HepG2 (cell line): ENCODE measurements around the gene KRTAP3-1. TPM values are rescaled to one million over a fixed set of nuclear protein-coding genes. Genes with fewer than 3 reads are reported as not detected.
A peak's percentile ranks its signal among the peaks of the same experiment; 100 is the strongest.

ENCODE experiments used
- ATAC-seq: fragments of 200-7000 bp; cut with Tn5 transposase; 3 replicates; pipeline ENCODE4 v1.9.1; 2020; ENCODE audit warnings: mild to moderate bottlenecking, moderate library complexity
- BruUV-seq: library from RNA; stranded (reverse); fragments of 400-500 nt; replicated peaks from 2 replicates; lab custom pipeline; 2021; lab: Mats Ljungman, UMichigan
- CTCF ChIA-PET: fragments of 300-600 bp; formaldehyde crosslinking; extraction: SDS; loops from one replicate; lab custom pipeline; 2021; ENCODE audit warnings: low total read pairs, inconsistent platforms, low intra/inter-chr PET ratio; lab: Yijun Ruan, JAX
- POLR2A ChIA-PET: fragments of 350-600 bp; sonication (Branson Sonifier 250); formaldehyde crosslinking; loops from one replicate; lab custom pipeline; 2020; ENCODE audit warnings: antibody characterized with exemption, inconsistent platforms; lab: Yijun Ruan, JAX
- DNase-seq: peaks from one replicate; pipeline ENCODE4 v3.0.0-alpha.2; 2015; ENCODE audit warnings: low spot score
- FAIRE-seq: peaks from 3 replicates; lab custom pipeline; 2011; peaks lifted over from hg19 to GRCh38; lab: Jason Lieb, UNC
- H2AFZ ChIP-seq: one replicate; pipeline ENCODE4 v1.6.1; 2011; ENCODE audit warnings: low read length, inconsistent platforms
- H3K27ac ChIP-seq: fragments of 300-600 bp; 3 replicates; pipeline ENCODE4 v1.8.0; 2011; ENCODE audit warnings: mixed run types, mild to moderate bottlenecking, mixed read lengths, low read length, inconsistent platforms; ENCODE audit not compliant: insufficient read depth; ENCODE audit errors: extremely low read length
- H3K27me3 ChIP-seq, 2 experiments: fragments of 200-600 bp in 1 of 2; 2 replicates in 1 of 2; 3 replicates in 1 of 2; pipeline versions ENCODE4 v1.6.0 to v1.8.0; 2011; ENCODE audit warnings: low read length in 2 of 2, mild to moderate bottlenecking in 2 of 2, moderate library complexity in 2 of 2, inconsistent platforms in 1 of 2; ENCODE audit not compliant: insufficient read depth in 2 of 2, control insufficient read depth in 1 of 2
- H3K36me3 ChIP-seq, 2 experiments: fragments of 200-600 bp in 1 of 2; replicated peaks in 1 of 2; 2 replicates in 1 of 2; 3 replicates in 1 of 2; pipeline versions ENCODE4 v1.5.1 to v1.8.0; 2011; ENCODE audit warnings: low read length in 2 of 2, inconsistent platforms in 1 of 2; ENCODE audit not compliant: insufficient read depth in 2 of 2, control insufficient read depth in 1 of 2
- H3K4me1 ChIP-seq: 2 replicates; pipeline ENCODE4 v1.5.1; 2012; ENCODE audit warnings: low read length, inconsistent platforms; ENCODE audit not compliant: insufficient read depth
- H3K4me2 ChIP-seq: 2 replicates; pipeline ENCODE4 v1.6.0; 2011; ENCODE audit warnings: low read depth, low read length, inconsistent platforms
- H3K4me3 ChIP-seq, 3 experiments: fragments of 200-600 bp in 1 of 3; sonication (generic), shearing (Covaris generic) in 1 of 3; replicated peaks in 1 of 3; 2 replicates each; pipeline ENCODE4 v1.5.1; 2011 to 2016; ENCODE audit warnings: low read length in 3 of 3, inconsistent platforms in 2 of 3, low read depth in 2 of 3, mild to moderate bottlenecking in 2 of 3, control low read depth in 1 of 3, mixed read lengths in 1 of 3; ENCODE audit not compliant: insufficient read depth in 1 of 3
- H3K79me2 ChIP-seq: one replicate; pipeline ENCODE4 v1.6.1; 2011; ENCODE audit warnings: low read length, inconsistent platforms; ENCODE audit not compliant: insufficient read depth
- H3K9ac ChIP-seq: 2 replicates; pipeline ENCODE4 v1.6.0; 2011; ENCODE audit warnings: mild to moderate bottlenecking, low read depth, low read length, inconsistent platforms; ENCODE audit not compliant: insufficient read depth
- H3K9me3 ChIP-seq: 2 replicates; pipeline ENCODE4 v1.5.1; 2012; ENCODE audit warnings: mild to moderate bottlenecking, low read length
- H4K20me1 ChIP-seq: 2 replicates; pipeline ENCODE4 v1.6.0; 2011; ENCODE audit warnings: inconsistent platforms, mild to moderate bottlenecking, low read length, moderate library complexity; ENCODE audit not compliant: insufficient read depth
- RBM39 ChIP-seq: fragments of 200-400 bp; formaldehyde crosslinking; IDR thresholded peaks from one replicate; pipeline ENCODE4 v1.6.1; 2018; ENCODE audit warnings: antibody characterized with exemption, mild to moderate bottlenecking, low read depth, low read length; ENCODE audit not compliant: poor library complexity, severe bottlenecking
- WGBS: methylation state at CpG from one replicate; pipeline ENCODE4 v1.1.6; 2017; ENCODE audit warnings: low lambda C conversion rate; 5-methylcytosine and 5-hydroxymethylcytosine counted together
- in situ Hi-C: cut with HindIII; loops from 2 replicates; pipeline ENCODE4 v1.10.0; 2017; ENCODE audit warnings: low pct_unique_long_range_greater_than_20kb; ENCODE audit not compliant: extremely low pct_ligation_motif_present
- intact Hi-C: fragments of 100-400 bp; cut with micrococcal nuclease; formaldehyde crosslinking; loops from one replicate; pipeline ENCODE4 v1.10.0; 2022; ENCODE audit not compliant: unreplicated experiment
- polyA plus RNA-seq, 8 experiments: library from polyadenylated mRNA; depleted of rRNA in 3 of 8; stranded (reverse) in 7 of 8; unstranded in 1 of 8; fragments of >200 nt; fragmentation: Illumina TruSeq in 4 of 8; extraction: Trizol in 4 of 8; gene quantifications; 2 replicates each; pipeline versions ENCODE4 v1.2.1 to v1.2.3, GENCODE V29; 2011 to 2016; ENCODE audit warnings: low read depth in 4 of 8, missing spikeins in 1 of 8, mixed read lengths in 1 of 8; ENCODE audit not compliant: insufficient read depth in 1 of 8
- total RNA-seq, 5 experiments: library from RNA; depleted of rRNA; stranded (reverse); fragments of >200 nt; fragmentation: Illumina TruSeq; extraction: Trizol; gene quantifications; 2 replicates each; pipeline ENCODE4 v1.2.3, GENCODE V29; 2016; ENCODE audit warnings: low read depth in 1 of 5
- TF ChIP-seq, protein P1 (sequence below): sonication (generic); formaldehyde crosslinking; IDR thresholded peaks from 2 replicates; pipeline ENCODE4 v1.5.1; 2020; ENCODE audit warnings: mild to moderate bottlenecking, missing genetic modification reagents, moderate library complexity

KRTAP3-1 gene
- total and polyA plus RNA-seq, 2 of the 13 experiments (the other 11 are each of a cell fraction or from before 2014, with no cell fraction given), result 0.29 to 3.7 TPM

DNA sequence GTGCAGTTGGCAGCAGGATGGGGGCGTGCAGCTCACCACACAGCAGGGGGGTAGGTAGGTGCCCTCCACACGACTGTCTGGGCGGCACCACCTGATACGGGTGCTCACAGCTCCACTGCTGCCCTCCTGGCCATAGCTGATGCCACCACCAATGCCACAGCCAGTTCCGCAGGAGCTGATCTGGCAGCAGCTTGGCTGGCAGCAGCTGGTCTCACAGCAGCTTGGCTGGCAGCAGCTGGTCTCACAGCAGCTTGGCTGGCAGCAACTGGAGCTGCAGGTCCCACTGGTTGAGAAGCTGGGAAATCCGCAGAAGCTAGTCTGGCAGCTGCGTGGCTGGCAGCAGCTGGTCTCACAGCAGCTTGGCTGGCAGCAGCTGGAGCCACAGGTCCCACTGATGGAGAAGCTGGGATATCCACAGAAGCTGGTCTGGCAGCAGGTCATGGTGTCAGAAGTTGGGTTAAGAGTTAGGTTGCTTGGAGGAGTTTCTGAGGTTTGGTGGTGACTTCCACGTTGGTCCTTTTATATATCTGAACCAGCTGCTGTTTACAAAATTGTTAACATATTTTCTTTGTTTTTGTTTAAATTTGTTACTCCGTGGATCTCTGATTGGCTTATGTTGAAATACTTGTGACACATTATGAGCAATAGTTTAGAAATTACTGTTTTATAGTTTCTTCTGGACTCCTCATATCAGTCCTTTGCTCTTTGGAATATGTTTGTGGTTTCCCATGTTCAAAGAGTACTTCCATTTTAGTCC lies 18.0 kb upstream of the KRTAP3-1 start, which contains the start of gene KRTAP1-5:
Gene KRTAP1-5, minus strand, starts transcription at position 494 of the 757 bp plus-strand sequence. Its CDS starts 53 bp downstream, at position 441.
- WGBS, result 61% methylated on average over 5 of the region's 9 CpGs
- no peaks in the 10 kb centered on the region for H4K20me1 ChIP-seq
- CTCF ChIA-PET, result no interaction called here
- H2AFZ ChIP-seq, result no peak within 1 kb of the TSS
- H3K9me3 ChIP-seq, result no peaks in the 10 kb centered on the region
- intact Hi-C loops, result no loop called here
- no peak for TF ChIP-seq RBM39
- TF ChIP-seq, protein P1, sequence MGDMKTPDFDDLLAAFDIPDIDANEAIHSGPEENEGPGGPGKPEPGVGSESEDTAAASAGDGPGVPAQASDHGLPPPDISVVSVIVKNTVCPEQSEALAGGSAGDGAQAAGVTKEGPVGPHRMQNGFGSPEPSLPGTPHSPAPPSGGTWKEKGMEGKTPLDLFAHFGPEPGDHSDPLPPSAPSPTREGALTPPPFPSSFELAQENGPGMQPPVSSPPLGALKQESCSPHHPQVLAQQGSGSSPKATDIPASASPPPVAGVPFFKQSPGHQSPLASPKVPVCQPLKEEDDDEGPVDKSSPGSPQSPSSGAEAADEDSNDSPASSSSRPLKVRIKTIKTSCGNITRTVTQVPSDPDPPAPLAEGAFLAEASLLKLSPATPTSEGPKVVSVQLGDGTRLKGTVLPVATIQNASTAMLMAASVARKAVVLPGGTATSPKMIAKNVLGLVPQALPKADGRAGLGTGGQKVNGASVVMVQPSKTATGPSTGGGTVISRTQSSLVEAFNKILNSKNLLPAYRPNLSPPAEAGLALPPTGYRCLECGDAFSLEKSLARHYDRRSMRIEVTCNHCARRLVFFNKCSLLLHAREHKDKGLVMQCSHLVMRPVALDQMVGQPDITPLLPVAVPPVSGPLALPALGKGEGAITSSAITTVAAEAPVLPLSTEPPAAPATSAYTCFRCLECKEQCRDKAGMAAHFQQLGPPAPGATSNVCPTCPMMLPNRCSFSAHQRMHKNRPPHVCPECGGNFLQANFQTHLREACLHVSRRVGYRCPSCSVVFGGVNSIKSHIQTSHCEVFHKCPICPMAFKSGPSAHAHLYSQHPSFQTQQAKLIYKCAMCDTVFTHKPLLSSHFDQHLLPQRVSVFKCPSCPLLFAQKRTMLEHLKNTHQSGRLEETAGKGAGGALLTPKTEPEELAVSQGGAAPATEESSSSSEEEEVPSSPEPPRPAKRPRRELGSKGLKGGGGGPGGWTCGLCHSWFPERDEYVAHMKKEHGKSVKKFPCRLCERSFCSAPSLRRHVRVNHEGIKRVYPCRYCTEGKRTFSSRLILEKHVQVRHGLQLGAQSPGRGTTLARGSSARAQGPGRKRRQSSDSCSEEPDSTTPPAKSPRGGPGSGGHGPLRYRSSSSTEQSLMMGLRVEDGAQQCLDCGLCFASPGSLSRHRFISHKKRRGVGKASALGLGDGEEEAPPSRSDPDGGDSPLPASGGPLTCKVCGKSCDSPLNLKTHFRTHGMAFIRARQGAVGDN (CRISPR knock-in tag), result peak; percentile 23; the same call in 1 of the 2 replicates
- no peak within 1 kb of the TSS for H3K27ac ChIP-seq
- in situ Hi-C loops, result no loop called here
- H3K79me2 ChIP-seq, result no peaks in the 10 kb centered on the region
- no peak for ATAC-seq
- no peak for FAIRE-seq
- no peak within 1 kb of the TSS for H3K9ac ChIP-seq
- no peaks in the 10 kb centered on the region; a peak in 1 of 5 replicates for H3K27me3 ChIP-seq
- no peak within 1 kb of the TSS for H3K4me2 ChIP-seq
- no TSS peak for BruUV-seq
- H3K4me1 ChIP-seq, result no peaks in the 10 kb centered on the region
- no peak for DNase-seq
- no peaks in the 10 kb centered on the region for H3K36me3 ChIP-seq
- no peak within 1 kb of the TSS for H3K4me3 ChIP-seq
- POLR2A ChIA-PET, result interaction anchor here (0.6 kb wide), 1 partner anchor 1260 kb away, joined by 3 read pairs; no protein-coding TSS in a partner anchor
